Measurements from ENCODE around the gene MED29.

- TF ChIP-seq REST (IDR thresholded peaks at IDR 0.05; ENCODE audit: insufficient read depth in 1 of 2, low read depth in 2 of 2, low read length in 1 of 2) (no peak), CTCF (IDR thresholded peaks at IDR 0.05) (no peak)
These were observed 41.5 kb downstream of the MED29 start for GRCh38 chr19:39432677-39433025.
